ENCODE measurements around the gene FPR2. TPM values are rescaled to one million over a fixed set of nuclear protein-coding genes. Genes with fewer than 3 reads are reported as not detected.

FPR2 gene
- total RNA-seq, 4 donors from 2014 or later, result 0.26 to 1.00 TPM; not detected in 2

DNA sequence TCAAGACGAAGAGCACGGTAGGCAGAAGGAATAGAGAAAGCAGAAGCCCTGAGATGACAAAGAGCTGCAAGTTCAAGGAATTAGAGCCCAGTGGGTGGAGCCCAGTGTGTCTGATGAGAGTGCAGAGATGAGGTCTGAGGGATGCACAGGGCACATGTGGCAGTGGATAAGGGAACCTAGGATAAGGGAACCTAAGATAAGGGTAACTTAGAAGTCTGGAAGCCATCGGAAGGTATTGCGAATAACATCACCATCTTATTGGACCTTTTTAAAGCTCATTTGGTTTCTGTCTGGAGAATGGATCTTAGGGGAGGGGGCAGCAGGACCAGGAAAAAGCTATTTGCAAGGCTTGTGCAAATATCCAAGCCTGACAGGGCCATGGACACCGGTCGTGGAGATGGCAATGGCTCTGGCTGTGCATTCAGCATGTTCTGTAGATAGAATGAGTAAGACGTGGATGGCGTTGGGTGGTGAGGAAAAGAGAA is 35.3 kb downstream of the FPR2 start:
- DNase-seq, result no peak
- peak overlapping the region in 1 of 4 donors; percentile 17 for H3K4me3 ChIP-seq
- in situ Hi-C loops (cut with MboI; ENCODE audit: low sequenced_read_pairs in 4 of 4) (no loop called here), intact Hi-C loops (cut with DNase I; ENCODE audit: low total_unique reads) (no loop called here)
- no peaks in the 10 kb centered on the region for H3K4me1 ChIP-seq
- no peak for ATAC-seq
- no peak overlapping the region for H3K27ac ChIP-seq
- no peaks in the 10 kb centered on the region for H3K9me3 ChIP-seq
- TF ChIP-seq, protein P1, sequence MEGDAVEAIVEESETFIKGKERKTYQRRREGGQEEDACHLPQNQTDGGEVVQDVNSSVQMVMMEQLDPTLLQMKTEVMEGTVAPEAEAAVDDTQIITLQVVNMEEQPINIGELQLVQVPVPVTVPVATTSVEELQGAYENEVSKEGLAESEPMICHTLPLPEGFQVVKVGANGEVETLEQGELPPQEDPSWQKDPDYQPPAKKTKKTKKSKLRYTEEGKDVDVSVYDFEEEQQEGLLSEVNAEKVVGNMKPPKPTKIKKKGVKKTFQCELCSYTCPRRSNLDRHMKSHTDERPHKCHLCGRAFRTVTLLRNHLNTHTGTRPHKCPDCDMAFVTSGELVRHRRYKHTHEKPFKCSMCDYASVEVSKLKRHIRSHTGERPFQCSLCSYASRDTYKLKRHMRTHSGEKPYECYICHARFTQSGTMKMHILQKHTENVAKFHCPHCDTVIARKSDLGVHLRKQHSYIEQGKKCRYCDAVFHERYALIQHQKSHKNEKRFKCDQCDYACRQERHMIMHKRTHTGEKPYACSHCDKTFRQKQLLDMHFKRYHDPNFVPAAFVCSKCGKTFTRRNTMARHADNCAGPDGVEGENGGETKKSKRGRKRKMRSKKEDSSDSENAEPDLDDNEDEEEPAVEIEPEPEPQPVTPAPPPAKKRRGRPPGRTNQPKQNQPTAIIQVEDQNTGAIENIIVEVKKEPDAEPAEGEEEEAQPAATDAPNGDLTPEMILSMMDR (IDR thresholded peaks at IDR 0.05 in 4 of 5, conservative IDR thresholded peaks at IDR 0.05 in 1 of 5), result no peak
- TF ChIP-seq POLR2A (IDR thresholded peaks at IDR 0.05), result no peak
- H3K36me3 ChIP-seq, result no peaks in the 10 kb centered on the region
- no peaks in the 10 kb centered on the region for H3K27me3 ChIP-seq

GRCh38 chr19:51797480-51797879 is 36.5 kb downstream of the FPR2 start:
- H3K36me3 ChIP-seq, result no peaks in the 10 kb centered on the region
- intact Hi-C loops (cut with DNase I; ENCODE audit: low total_unique reads) (no loop called here), in situ Hi-C loops (cut with MboI; ENCODE audit: low sequenced_read_pairs in 4 of 4) (no loop called here)
- H3K27ac ChIP-seq, result no peak overlapping the region
- TF ChIP-seq, protein P1 (IDR thresholded peaks at IDR 0.05 in 4 of 5, conservative IDR thresholded peaks at IDR 0.05 in 1 of 5), result no peak
- no peak for TF ChIP-seq POLR2A (IDR thresholded peaks at IDR 0.05)
- DNase-seq (no peak), ATAC-seq (no peak)
- H3K27me3 ChIP-seq, result no peaks in the 10 kb centered on the region
- H3K4me3 ChIP-seq, result no peak overlapping the region
- H3K4me1 ChIP-seq, result no peaks in the 10 kb centered on the region
- no peaks in the 10 kb centered on the region for H3K9me3 ChIP-seq

GRCh38 chr19:51798062-51798461 is 37.1 kb downstream of the FPR2 start:
- TF ChIP-seq, protein P1 (IDR thresholded peaks at IDR 0.05 in 4 of 5, conservative IDR thresholded peaks at IDR 0.05 in 1 of 5), result no peak
- TF ChIP-seq POLR2A (IDR thresholded peaks at IDR 0.05), result no peak
- no peaks in the 10 kb centered on the region for H3K27me3 ChIP-seq
- H3K36me3 ChIP-seq, result no peaks in the 10 kb centered on the region
- ATAC-seq, result no peak
- H3K4me1 ChIP-seq, result no peaks in the 10 kb centered on the region
- intact Hi-C loops (cut with DNase I; ENCODE audit: low total_unique reads) (no loop called here), in situ Hi-C loops (cut with MboI; ENCODE audit: low sequenced_read_pairs in 4 of 4) (no loop called here)
- H3K9me3 ChIP-seq, result no peaks in the 10 kb centered on the region
- H3K4me3 ChIP-seq, result no peak overlapping the region
- H3K27ac ChIP-seq, result no peak overlapping the region
- no peak for DNase-seq

DNA sequence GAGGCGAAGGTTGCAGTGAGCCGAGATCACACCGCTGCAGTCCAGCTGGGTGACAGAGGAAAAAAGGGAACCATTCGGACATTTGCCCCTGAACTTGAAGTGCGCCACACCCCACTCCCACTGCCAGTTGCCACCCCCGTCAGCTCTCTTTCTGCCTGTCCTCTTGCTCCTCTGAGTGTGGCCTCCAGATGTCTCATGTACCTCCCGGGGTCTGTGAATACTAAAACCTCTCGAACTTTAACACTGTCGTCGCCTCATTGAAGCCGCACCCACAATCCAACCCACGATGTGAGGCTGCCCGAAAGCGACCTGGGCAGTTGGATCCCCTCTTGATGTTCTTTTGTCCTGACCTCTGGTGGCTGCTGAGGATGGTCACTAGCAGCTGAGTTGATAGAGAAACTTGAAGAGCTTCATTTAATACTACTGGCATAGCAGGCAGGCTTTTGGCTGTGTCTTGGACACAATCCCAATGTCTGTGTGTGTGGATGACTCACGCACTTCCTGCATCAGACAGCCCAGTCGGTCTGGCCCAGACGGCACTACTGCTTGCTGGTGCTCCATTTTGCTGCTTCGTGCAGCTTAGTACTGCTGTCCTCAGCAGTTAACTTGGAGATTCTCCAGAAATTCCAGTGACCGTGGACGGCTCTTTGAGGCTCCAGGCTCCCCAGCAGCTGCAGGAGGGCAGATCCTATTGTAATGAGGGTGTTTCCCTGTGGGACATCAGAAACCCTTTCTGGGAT is 38.2 kb downstream of the FPR2 start:
- Histone ChIP-seq H3K9me3 (no peaks in the 10 kb centered on the region), H3K4me1 (no peaks in the 10 kb centered on the region), H3K27me3 (no peaks in the 10 kb centered on the region), H3K36me3 (no peaks in the 10 kb centered on the region), H3K27ac (peak overlapping the region in 2 of 4 donors; percentile 13 to 36), H3K4me3 (no peak overlapping the region)
- DNase-seq (peak; percentile 40 to 62), ATAC-seq (peak; percentile 52 to 61)
- TF ChIP-seq, protein P1 (IDR thresholded peaks at IDR 0.05 in 4 of 5, conservative IDR thresholded peaks at IDR 0.05 in 1 of 5), result no peak
- TF ChIP-seq POLR2A (IDR thresholded peaks at IDR 0.05), result no peak
- in situ Hi-C loops (cut with MboI; ENCODE audit: low sequenced_read_pairs in 4 of 4) (no loop called here), intact Hi-C loops (cut with DNase I; ENCODE audit: low total_unique reads) (no loop called here)
